GM18519 (cell line): ENCODE data around the gene CEP295NL.
"Not testable (repeated sequence)": the region's sequence is repeated elsewhere in the genome, so short reads cannot be mapped to it uniquely, and the experiment has no call there.

Experiments
- ATAC-seq: cut with Tn5 transposase; IDR thresholded peaks from one replicate; pipeline ENCODE4 v1.9.1; 2021; ENCODE audit warnings: mild to moderate bottlenecking, moderate library complexity; ENCODE audit not compliant: unreplicated experiment, low FRiP score

CEP295NL gene

GRCh38 chr17:78870621-78871020 lies 32.4 kb downstream of the CEP295NL start:
- no peak for ATAC-seq

- no peak for ATAC-seq
These were observed 34.6 kb downstream of the CEP295NL start for GRCh38 chr17:78868391-78868790.

DNA sequence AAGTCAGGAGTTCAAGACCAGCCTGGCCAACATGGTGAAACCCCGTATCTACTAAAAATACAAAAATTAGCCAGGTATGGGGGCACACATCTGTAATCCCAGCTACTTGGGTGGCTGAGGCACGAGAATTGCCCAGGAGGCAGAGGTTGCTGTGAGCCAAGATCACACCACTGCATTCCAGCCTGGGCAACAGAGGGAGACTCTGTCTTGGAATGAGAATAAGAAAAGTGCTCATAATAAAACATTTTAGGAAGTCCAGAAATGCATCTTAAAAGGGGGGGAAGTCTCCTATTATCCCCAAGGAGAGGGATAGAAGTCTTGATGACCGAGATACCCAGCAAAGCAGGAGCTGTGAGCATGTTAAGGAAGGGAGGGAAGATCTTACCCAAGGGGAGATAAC lies 36.0 kb downstream of the CEP295NL start:
- not testable (repeated sequence) for ATAC-seq

GRCh38 chr17:78865682-78866390 lies 37.2 kb downstream of the CEP295NL start:
- ATAC-seq: no peak

DNA sequence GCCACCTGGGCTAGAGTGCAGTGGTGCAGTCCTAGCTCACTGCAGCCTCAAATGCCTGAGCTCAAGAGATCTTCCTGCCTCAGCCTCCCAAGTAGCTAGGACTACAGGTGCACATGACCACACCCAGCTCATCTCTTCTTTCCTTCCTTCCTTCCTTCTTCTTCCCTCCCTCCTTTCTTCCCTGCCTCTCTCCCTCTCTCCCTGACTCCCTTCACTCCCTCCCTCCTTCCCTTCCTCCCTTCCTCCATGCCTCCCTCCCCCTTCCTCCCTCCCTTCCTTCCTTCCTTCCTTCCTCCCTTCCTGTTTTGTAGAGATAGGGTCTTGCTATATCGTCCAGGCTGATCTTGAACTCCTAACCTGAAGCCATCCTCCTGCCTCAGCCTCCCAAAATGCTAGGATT lies 38.9 kb downstream of the CEP295NL start:
- ATAC-seq: no peak

DNA sequence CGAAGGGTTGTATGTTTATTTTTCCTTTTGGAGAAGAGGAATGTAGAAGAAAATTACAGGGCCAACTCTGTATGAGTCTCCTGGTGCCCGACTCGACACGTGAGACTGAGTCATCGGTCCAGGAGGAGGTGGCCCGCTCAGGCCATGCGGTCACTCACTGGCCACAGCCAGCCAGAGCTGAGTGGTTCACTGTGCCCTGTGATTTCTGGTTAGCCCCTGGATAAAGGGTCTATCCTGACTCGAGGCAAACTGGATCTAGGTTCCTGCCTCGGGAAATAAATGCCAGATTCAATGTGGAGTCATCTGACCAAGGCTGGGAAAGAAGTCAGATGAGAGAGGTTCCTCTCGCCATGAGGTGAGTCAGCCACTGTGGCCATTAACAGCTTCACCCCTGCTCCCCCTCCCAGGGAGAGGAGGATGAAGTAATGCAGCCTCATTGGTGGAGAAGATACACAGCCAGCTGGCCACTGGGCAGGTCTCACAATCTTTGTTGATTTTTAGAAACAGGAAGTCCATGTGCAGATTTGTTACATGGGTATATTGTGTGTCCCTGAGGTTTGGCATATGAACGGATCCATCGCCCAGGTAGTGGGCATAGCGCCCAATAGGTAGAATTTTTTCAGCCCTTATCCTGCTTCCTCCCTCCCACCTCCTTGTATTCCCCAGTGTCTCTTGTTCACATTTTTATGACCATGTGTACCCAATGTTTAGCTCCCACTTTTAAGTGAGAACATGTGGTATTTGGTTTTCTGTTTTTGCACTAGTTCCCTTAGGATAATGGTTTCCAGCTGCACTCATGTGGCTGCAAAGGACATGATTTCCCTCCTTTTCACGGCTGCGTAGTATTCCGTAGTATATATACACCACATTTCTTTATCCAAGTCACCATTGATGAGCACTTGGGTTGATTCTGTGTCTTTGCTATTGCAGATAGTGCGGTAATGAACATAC lies 40.7 kb downstream of the CEP295NL start:
- no peak for ATAC-seq

DNA sequence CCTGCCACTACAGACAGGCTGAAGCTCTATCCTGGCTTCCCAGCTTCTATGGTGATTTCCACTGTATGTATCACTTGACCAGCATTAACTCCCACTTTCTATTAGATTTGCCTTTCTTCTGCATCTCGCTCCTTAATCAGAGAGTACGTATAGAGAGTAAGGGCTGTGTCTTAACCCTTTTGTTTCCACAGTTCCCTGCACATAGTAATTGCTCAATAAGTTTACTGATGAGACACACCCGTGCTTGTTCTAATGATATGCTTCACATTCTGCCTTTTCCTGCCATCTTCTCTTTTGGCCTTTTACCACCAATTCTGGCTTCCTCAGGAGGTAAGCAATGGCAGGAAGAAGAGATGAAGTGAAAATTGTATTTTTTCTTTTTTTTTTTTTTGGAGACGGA lies 41.8 kb downstream of the CEP295NL start:
- ATAC-seq: no peak

GRCh38 chr17:78859051-78859450 lies 44.0 kb downstream of the CEP295NL start:
- no peak for ATAC-seq

DNA sequence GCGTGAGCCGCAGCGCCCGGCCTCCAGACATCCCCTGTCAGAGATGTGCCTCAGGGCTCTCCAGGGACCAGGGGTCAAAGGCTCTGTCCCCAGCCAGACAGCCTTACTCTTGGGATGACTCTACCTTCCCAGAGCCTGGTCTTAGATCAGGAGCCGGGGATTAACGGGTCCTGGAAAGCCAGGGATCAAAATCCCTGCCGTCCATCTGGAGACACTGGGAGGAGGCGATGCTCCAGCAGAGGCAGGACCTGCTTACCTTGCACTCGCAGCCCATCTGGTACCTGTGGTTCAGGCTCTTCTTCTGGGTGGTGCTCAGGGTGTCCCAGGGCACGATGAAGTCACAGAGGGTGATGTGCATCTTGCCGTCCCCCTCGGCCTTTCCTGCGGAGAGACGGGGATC lies 45.7 kb downstream of the CEP295NL start:
- no peak for ATAC-seq

GRCh38 chr17:78855561-78856165 lies 47.3 kb downstream of the CEP295NL start:
- no peak for ATAC-seq

DNA sequence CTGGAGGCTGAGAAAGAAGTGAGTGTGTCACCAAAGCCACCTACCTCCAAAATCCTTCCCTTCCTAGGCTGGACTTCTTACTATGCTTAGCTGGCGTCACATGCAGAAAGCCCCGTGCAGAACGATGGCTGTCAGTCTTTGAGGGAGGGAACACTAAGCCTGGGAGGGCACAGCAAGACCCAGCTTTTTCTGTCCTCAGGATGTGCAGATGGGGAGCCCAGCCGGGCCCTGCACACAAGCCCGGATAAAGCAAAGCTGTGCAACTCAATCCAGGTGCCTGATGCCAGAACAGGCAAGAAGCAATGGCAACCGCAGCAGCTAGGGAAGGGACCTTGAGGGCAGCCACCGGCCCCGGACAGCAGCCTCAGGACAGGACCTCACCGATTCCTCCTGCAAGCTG lies 48.5 kb downstream of the CEP295NL start:
- ATAC-seq: no peak

DNA sequence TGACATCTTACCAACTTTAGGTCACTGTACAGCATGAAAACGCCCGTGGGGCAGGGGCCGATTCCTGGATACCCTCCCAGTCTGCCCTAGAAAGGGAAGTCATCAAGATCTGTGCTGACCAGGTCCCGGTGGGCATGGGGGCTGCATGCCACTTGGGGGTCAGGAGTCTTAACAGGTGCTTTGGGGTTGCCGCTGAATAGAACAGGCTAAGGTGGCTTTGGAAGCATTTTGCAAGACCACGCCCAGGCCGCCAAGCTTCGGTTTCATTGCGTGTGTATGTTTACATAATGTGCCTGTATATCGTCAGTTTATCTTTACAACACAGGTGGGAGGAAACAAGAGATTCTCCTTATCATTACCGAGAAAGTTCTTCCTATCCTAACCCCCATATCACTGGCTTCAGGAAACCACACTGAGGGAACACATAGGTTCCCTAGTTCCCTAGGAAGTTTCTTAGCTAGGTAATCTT lies 49.0 kb downstream of the CEP295NL start:
- ATAC-seq: no peak

GRCh38 chr17:78852709-78853121 lies 50.3 kb downstream of the CEP295NL start:
- no peak for ATAC-seq

DNA sequence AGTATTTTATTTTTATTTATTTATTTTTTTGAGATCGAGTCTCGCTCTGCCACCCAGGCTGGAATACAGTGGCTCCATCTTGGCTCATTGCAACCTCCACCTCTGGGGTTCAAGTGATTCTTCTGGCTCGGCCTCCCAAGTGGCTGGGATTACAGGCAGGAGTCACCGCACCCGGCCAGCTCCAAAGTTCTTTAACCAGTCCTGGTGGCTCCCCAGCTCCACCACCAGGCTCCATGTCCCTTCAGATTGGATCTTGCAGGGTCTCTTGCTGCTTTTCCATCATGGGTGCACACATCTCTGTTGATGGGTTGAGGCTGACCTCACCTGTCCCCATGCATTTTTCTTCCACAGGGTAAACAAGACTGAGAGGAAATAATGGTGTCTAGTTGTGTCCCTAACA lies 54.0 kb downstream of the CEP295NL start:
- no peak for ATAC-seq

- ATAC-seq: no peak
These were observed 55.9 kb downstream of the CEP295NL start for GRCh38 chr17:78847052-78847451.

GRCh38 chr17:78844301-78845005 lies 58.5 kb downstream of the CEP295NL start:
- no peak for ATAC-seq

GRCh38 chr17:78842881-78843565 lies 60.0 kb downstream of the CEP295NL start:
- ATAC-seq: no peak

DNA sequence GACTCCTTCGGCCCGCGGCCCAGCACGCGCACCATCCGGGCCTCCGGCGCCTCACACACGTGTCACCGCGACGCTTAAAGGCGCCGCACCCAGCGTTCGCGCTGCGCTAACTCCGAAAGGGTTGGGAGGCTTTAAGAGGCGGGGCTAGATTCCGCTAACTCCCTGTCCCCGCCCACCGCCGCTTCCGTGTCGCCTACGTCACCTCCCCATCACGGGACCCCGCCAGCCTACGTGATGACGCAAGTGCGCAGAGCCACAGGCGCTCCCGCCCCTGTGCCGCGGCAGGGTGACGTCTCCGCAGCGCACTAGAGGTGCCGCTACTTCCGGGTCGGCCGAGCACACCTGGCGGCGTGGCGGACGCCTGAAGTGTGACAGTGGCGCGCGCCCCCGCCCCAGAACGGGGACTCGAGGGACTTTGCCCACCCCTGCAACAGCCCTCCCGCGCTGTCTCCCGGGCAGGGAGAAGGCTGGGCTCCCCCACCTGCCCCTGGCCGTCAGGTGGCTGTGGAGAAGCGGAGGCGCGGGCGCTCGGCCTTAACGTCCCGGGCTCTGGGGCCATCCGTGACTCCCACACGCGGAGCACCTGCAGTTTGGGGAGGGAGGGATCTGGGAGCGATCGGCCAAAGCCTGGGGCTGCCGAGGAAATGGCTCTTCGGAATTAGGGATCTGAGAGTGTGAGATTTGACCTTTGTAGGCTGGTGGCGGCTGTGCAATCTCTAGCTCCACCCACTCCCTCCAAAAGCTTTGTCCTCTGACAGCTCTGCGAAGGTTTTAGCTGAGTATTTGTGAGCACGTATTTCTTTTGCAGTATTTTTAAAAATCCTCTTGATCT lies 62.0 kb downstream of the CEP295NL start, which contains the start of gene USP36:
USP36 (minus strand) TSS at position 35 of the 832 bp plus-strand sequence. CDS start 4,451 bp downstream, outside the sequence.
- ATAC-seq: peak; percentile 81
